NCI-H446 treated with DMSO at 0.1 percent for 48 hours (cell line): ENCODE results near the gene CDC42EP5.
"Not testable (repeated sequence)": the region's sequence is repeated elsewhere in the genome, so short reads cannot be mapped to it uniquely, and the experiment has no call there.

Source experiments
- DNase-seq: peaks from one replicate; lab custom pipeline; 2025; lab: John Stamatoyannopoulos, UW

CDC42EP5 gene

GRCh38 chr19:54489341-54489740 is 16.2 kb upstream of the CDC42EP5 start:
- DNase-seq = no peak

GRCh38 chr19:54485851-54486250 is 12.8 kb upstream of the CDC42EP5 start:
- DNase-seq = no peak

GRCh38 chr19:54484451-54484850 is 11.4 kb upstream of the CDC42EP5 start:
- no peak for DNase-seq

- DNase-seq = no peak
Observed at GRCh38 chr19:54482889-54483288, 9.8 kb upstream of the CDC42EP5 start.

GRCh38 chr19:54481326-54481930 is 8.3 kb upstream of the CDC42EP5 start:
- DNase-seq = no peak

- DNase-seq = no peak
Observed at GRCh38 chr19:54480051-54480450, 7.0 kb upstream of the CDC42EP5 start.

- DNase-seq = no peak
Observed at GRCh38 chr19:54478677-54479266, 5.7 kb upstream of the CDC42EP5 start.

GRCh38 chr19:54477650-54478049 is 4.6 kb upstream of the CDC42EP5 start:
- DNase-seq = no peak

GRCh38 chr19:54475706-54476105 is 2.6 kb upstream of the CDC42EP5 start:
- DNase-seq = no peak

GRCh38 chr19:54473892-54474372 is 836 bp upstream of the CDC42EP5 start:
- DNase-seq = no peak

- no peak for DNase-seq
Observed at GRCh38 chr19:54470991-54471782, 1.9 kb downstream of the CDC42EP5 start.

GRCh38 chr19:54470276-54470887 is 2.7 kb downstream of the CDC42EP5 start:
- DNase-seq = no peak

GRCh38 chr19:54469496-54469934 is 3.6 kb downstream of the CDC42EP5 start:
- no peak for DNase-seq

- not testable (repeated sequence) for DNase-seq
Observed at GRCh38 chr19:54466110-54466480, 7.0 kb downstream of the CDC42EP5 start.

GRCh38 chr19:54465426-54466109 is 7.5 kb downstream of the CDC42EP5 start:
- no peak for DNase-seq

- peak; percentile 78 for DNase-seq
Observed at GRCh38 chr19:54464630-54465425, 8.3 kb downstream of the CDC42EP5 start.

- DNase-seq = peak; percentile 88
Observed at GRCh38 chr19:54464044-54464629, 9.0 kb downstream of the CDC42EP5 start.

GRCh38 chr19:54463531-54464043 is 9.5 kb downstream of the CDC42EP5 start, which contains the start of gene LENG9:
TSS of gene LENG9 (minus strand) at chr19:54463778. CDS start at chr19:54463526, 252 bp downstream.
- peak; percentile 98 for DNase-seq

- no peak for DNase-seq
Observed at GRCh38 chr19:54462655-54463530, 10.2 kb downstream of the CDC42EP5 start.
